B cell (primary cell): ENCODE data around the gene CDC20B. TPM values are rescaled to one million over a fixed set of nuclear protein-coding genes. Genes with fewer than 3 reads are reported as not detected.

ENCODE experiments used
- ATAC-seq: fragments of 200-7000 bp; cut with Tn5 transposase; one replicate; pipeline ENCODE4 v1.10.0; 2021; ENCODE audit warnings: low read depth, mild to moderate bottlenecking, moderate number of reproducible peaks, moderate library complexity
- CTCF ChIA-PET: fragments of 350-600 bp; sonication (Branson Sonifier 250); formaldehyde crosslinking; loops from one replicate; lab custom pipeline; 2021; ENCODE audit warnings: antibody characterized with exemption, inconsistent platforms; lab: Charles Lee
- POLR2A ChIA-PET: fragments of 350-600 bp; sonication (Branson Sonifier 250); formaldehyde crosslinking; loops from one replicate; lab custom pipeline; 2021; ENCODE audit warnings: antibody characterized with exemption; lab: Charles Lee
- DNase-seq: peaks from one replicate; pipeline ENCODE4 v3.0.0; 2013
- H2AFZ ChIP-seq: 2 replicates; pipeline ENCODE4 v1.6.1; 2012; ENCODE audit warnings: mild to moderate bottlenecking, low read depth, low read length; ENCODE audit not compliant: insufficient read depth, poor library complexity, severe bottlenecking
- H3K27ac ChIP-seq, 2 donors: 1 replicate in 1 of 2; 2 replicates in 1 of 2; pipeline ENCODE4 v1.5.1; 2012 to 2013; ENCODE audit warnings: low read length in 2 of 2, mild to moderate bottlenecking in 2 of 2, moderate library complexity in 1 of 2
- H3K27me3 ChIP-seq, 4 experiments: fragments of 200-600 bp in 1 of 4; sonication (generic) in 1 of 4; replicated peaks in 1 of 4; 1 replicate in 2 of 4; 2 replicates in 2 of 4; pipeline versions ENCODE4 v1.6.1 to v1.7.0; 2013 to 2016; ENCODE audit warnings: low read length in 3 of 4, mild to moderate bottlenecking in 2 of 4, mixed read lengths in 1 of 4, moderate library complexity in 1 of 4; ENCODE audit not compliant: insufficient read depth in 4 of 4, control insufficient read depth in 3 of 4; ENCODE audit errors: control extremely low read depth in 1 of 4
- H3K36me3 ChIP-seq, 2 experiments: replicated peaks in 1 of 2; 1 replicate in 1 of 2; 2 replicates in 1 of 2; pipeline versions ENCODE4 v1.6.1 to v1.7.1; 2013; ENCODE audit warnings: low read length in 1 of 2; ENCODE audit not compliant: insufficient read depth in 2 of 2, control insufficient read depth in 1 of 2; ENCODE audit errors: control extremely low read depth in 1 of 2, extremely low read depth in 1 of 2
- H3K4me1 ChIP-seq, 2 donors: fragments of 200-600 bp in 1 of 2; sonication (generic) in 1 of 2; 1 replicate in 1 of 2; 2 replicates in 1 of 2; pipeline versions ENCODE4 v1.5.1 to v1.6.1; 2013 to 2017; ENCODE audit warnings: low read length in 2 of 2; ENCODE audit not compliant: control insufficient read depth in 2 of 2, insufficient read depth in 2 of 2
- H3K4me2 ChIP-seq: replicated peaks from 2 replicates; pipeline ENCODE3; 2012; ENCODE audit warnings: mild to moderate bottlenecking, low read depth, low read length; ENCODE audit not compliant: poor library complexity, severe bottlenecking
- H3K4me3 ChIP-seq, 5 experiments: fragments of 200-600 bp in 1 of 5; sonication (generic) in 1 of 5; 1 replicate in 3 of 5; 2 replicates in 2 of 5; pipeline versions ENCODE4 v1.5.1 to v1.7.0; 2011 to 2016; ENCODE audit warnings: low read length in 4 of 5, mild to moderate bottlenecking in 4 of 5, low read depth in 2 of 5, control low read depth in 1 of 5, moderate library complexity in 1 of 5; ENCODE audit not compliant: insufficient read depth in 1 of 5; ENCODE audit errors: control extremely low read depth in 1 of 5, extremely low read depth in 1 of 5
- H3K79me2 ChIP-seq: fragments of 200-600 bp; sonication (generic); one replicate; pipeline ENCODE4 v1.6.0; 2016; ENCODE audit warnings: low read length; ENCODE audit not compliant: control insufficient read depth, insufficient read depth
- H3K9ac ChIP-seq: fragments of 200-600 bp; sonication (generic); 2 replicates; pipeline ENCODE4 v1.6.1; 2017; ENCODE audit warnings: mild to moderate bottlenecking, low read length, moderate library complexity
- H3K9me3 ChIP-seq, 3 donors: one replicate each; pipeline versions ENCODE4 v1.6.1 to v1.7.1; 2013; ENCODE audit warnings: low read length in 2 of 3; ENCODE audit not compliant: control insufficient read depth in 2 of 3, insufficient read depth in 1 of 3; ENCODE audit errors: control extremely low read depth in 1 of 3
- H4K20me1 ChIP-seq: 2 replicates; pipeline ENCODE4 v1.6.0; 2012; ENCODE audit warnings: mild to moderate bottlenecking, low read length; ENCODE audit not compliant: insufficient read depth, control insufficient read depth, poor library complexity, severe bottlenecking
- H3K27ac Mint-ChIP-seq: one replicate; pipeline ENCODE4 v1.8.0; 2021; ENCODE audit warnings: mixed read lengths
- H3K27me3 Mint-ChIP-seq: one replicate; pipeline ENCODE4 v1.8.0; 2021; ENCODE audit warnings: mixed read lengths
- H3K4me1 Mint-ChIP-seq: one replicate; pipeline ENCODE4 v1.8.0; 2021; ENCODE audit warnings: mixed read lengths
- H3K4me3 Mint-ChIP-seq: one replicate; pipeline ENCODE4 v1.8.0; 2021; ENCODE audit warnings: mixed read lengths
- H3K9me3 Mint-ChIP-seq: one replicate; pipeline ENCODE4 v1.8.0; 2022; ENCODE audit warnings: mixed read lengths; ENCODE audit not compliant: insufficient read depth
- CTCF ChIP-seq: fragments of 200-600 bp; IDR thresholded peaks from one replicate; pipeline ENCODE4 v1.8.0; 2022; ENCODE audit warnings: antibody characterized with exemption, mild to moderate bottlenecking
- EZH2 ChIP-seq: IDR thresholded peaks from 2 replicates; pipeline ENCODE4 v1.6.1; 2012; ENCODE audit warnings: borderline replicate concordance, low read depth, mild to moderate bottlenecking, moderate library complexity, low read length; ENCODE audit not compliant: insufficient read depth, poor library complexity, severe bottlenecking
- WGBS: methylation state at CpG from one replicate; pipeline ENCODE4 v1.1.5; 2013; ENCODE audit warnings: missing lambda C conversion rate; ENCODE audit not compliant: insufficient coverage; 5-methylcytosine and 5-hydroxymethylcytosine counted together
- intact Hi-C: fragments of 100-400 bp; cut with micrococcal nuclease; formaldehyde crosslinking; loops from one replicate; pipeline ENCODE4 v1.10.0; 2022
- polyA plus RNA-seq: library from polyadenylated mRNA; depleted of rRNA; stranded (reverse); fragments of >200 nt; gene quantifications from 2 replicates; pipeline ENCODE4 v1.2.3, GENCODE V29; 2012
- total RNA-seq, 2 donors: library from RNA; stranded (reverse); fragments of 120-200 nt in 1 of 2; gene quantifications; 1 replicate in 1 of 2; 2 replicates in 1 of 2; pipeline versions ENCODE4 v1.2.3 to v1.2.4, GENCODE V29; 2013 to 2022

Gene CDC20B
- total and polyA plus RNA-seq, 2 donors (not counting 1 experiment from before 2014, with no cell fraction given), result 0.09 TPM; not detected in 1

DNA sequence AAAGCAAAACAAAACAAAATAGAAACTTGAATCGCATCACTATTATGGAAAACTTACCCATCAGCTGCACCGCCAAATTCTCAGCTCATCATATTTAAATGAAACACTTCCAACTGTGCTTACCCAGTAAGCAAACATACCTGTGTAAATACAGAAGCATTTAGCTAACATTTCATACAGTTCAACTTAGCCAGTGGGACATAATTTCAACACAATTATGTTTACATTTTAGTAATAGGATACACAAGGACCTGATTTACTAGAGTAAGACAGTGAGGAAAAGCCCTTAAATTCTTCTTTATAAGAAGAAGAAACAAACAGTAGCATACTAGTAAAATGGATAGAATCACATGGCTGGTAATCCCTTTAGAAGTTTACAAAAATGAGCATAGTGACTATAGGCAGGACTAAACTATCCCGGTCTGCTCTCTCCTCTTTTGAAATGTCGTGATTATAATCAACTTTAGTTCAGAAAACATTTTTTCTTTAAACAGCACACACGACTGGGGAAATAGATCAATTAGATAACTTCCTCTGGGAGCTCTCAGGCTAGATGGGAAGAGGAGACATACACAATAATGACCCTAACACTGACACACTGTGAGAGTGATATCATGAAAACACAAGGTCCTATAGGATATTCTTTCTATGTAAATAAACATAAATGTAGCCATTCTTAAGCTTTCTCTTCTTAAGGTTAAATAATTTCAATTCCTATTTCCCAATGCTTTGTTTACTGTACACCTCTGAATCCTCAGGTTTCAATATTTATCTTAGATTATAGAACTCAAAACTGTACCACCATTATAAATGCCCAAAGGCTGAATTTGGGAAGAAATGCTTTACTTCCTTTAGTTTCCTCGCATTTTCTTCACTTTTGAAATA, 15.9 kb upstream of the CDC20B start:
- 100% methylated on average over 2 of the region's 6 CpGs for WGBS
- no peaks in the 10 kb centered on the region for H3K4me1 ChIP-seq
- peaks cover 0 to 24% (median 7%) of the 10 kb centered on the region in 4 experiments for H3K27me3 ChIP-seq
- no peaks in the 10 kb centered on the region for H3K9me3 ChIP-seq
- POLR2A ChIA-PET, result no interaction called here
- no peak for DNase-seq
- no peaks in the 10 kb centered on the region for H3K36me3 ChIP-seq
- ATAC-seq, result no peak
- H3K9ac ChIP-seq, result no peak overlapping the region
- H3K4me3 ChIP-seq, result no peak overlapping the region
- Mint-ChIP-seq H3K4me1 (no peaks in the 10 kb centered on the region), H3K27ac (no peak overlapping the region), H3K9me3 (no peaks in the 10 kb centered on the region), H3K27me3 (peaks cover 56% of the 10 kb centered on the region), H3K4me3 (no peak overlapping the region)
- no peak overlapping the region for H3K27ac ChIP-seq
- H4K20me1 ChIP-seq, result no peaks in the 10 kb centered on the region
- no peaks in the 10 kb centered on the region for H3K79me2 ChIP-seq
- CTCF ChIA-PET, result interaction anchor here (1.2 kb wide), 1 partner anchor 17 kb away, joined by 3 read pairs; no protein-coding TSS in a partner anchor
- TF ChIP-seq EZH2 (no peak), CTCF (no peak)
- H2AFZ ChIP-seq, result no peak overlapping the region
- no peak overlapping the region for H3K4me2 ChIP-seq
- intact Hi-C loops, result no loop called here

DNA sequence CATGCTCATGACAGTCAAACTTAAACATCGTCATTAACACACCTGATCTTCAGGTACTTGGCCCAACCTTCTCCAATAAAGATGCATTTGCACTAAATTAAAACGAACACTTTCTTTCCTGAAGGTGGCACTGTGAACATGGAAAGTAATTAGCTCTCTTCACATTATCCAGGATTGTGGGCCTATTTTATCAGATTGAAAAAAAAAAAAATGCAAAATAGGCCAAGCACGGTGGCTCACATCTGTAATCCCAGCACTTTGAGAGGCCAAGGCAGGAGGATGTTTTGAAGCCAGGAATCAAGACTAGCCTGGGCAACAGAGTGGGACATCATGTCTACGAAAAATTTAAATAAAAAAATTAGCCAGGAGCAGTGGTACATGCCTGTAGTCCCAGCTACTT, 14.4 kb upstream of the CDC20B start:
- Histone ChIP-seq H3K79me2 (no peaks in the 10 kb centered on the region), H3K9ac (no peak overlapping the region), H2AFZ (no peak overlapping the region), H3K27ac (no peak overlapping the region), H4K20me1 (no peaks in the 10 kb centered on the region), H3K4me2 (no peak overlapping the region), H3K4me1 (no peaks in the 10 kb centered on the region), H3K9me3 (no peaks in the 10 kb centered on the region), H3K27me3 (peaks cover 0 to 19% (median 5%) of the 10 kb centered on the region in 4 experiments), H3K4me3 (no peak overlapping the region), H3K36me3 (no peaks in the 10 kb centered on the region)
- intact Hi-C loops, result no loop called here
- CTCF ChIA-PET, result interaction anchor here (1.2 kb wide), 1 partner anchor 15 kb away, joined by 3 read pairs; no protein-coding TSS in a partner anchor
- DNase-seq (no peak), ATAC-seq (no peak)
- no peak for TF ChIP-seq EZH2
- TF ChIP-seq CTCF, result no peak
- POLR2A ChIA-PET, result no interaction called here
- 49% methylated on average over 2 of the region's 4 CpGs for WGBS
- Mint-ChIP-seq H3K9me3 (peaks cover 3% of the 10 kb centered on the region), H3K4me1 (no peaks in the 10 kb centered on the region), H3K27ac (no peak overlapping the region), H3K4me3 (no peak overlapping the region), H3K27me3 (peaks cover 54% of the 10 kb centered on the region)
